Esophagus mucosa (tissue), 1 donor: Measurements from ENCODE around the gene SLC22A6. TPM values are rescaled to one million over a fixed set of nuclear protein-coding genes. Genes with fewer than 3 reads are reported as not detected.
"Not testable (repeated sequence)": the region's sequence is repeated elsewhere in the genome, so short reads cannot be mapped to it uniquely, and the experiment has no call there.

Experiments used
- ATAC-seq: fragments of 200-7000 bp; cut with Tn5 transposase; one replicate; pipeline ENCODE4 v1.9.1; 2020
- total RNA-seq: library from RNA; stranded (reverse); gene quantifications from one replicate; pipeline ENCODE4 v1.2.4, GENCODE V29; 2023
- donor health status: DM: yes; HTN: yes; CAD: no.

Gene SLC22A6
- total RNA-seq, 1 donor from 2014 or later, result not detected

DNA sequence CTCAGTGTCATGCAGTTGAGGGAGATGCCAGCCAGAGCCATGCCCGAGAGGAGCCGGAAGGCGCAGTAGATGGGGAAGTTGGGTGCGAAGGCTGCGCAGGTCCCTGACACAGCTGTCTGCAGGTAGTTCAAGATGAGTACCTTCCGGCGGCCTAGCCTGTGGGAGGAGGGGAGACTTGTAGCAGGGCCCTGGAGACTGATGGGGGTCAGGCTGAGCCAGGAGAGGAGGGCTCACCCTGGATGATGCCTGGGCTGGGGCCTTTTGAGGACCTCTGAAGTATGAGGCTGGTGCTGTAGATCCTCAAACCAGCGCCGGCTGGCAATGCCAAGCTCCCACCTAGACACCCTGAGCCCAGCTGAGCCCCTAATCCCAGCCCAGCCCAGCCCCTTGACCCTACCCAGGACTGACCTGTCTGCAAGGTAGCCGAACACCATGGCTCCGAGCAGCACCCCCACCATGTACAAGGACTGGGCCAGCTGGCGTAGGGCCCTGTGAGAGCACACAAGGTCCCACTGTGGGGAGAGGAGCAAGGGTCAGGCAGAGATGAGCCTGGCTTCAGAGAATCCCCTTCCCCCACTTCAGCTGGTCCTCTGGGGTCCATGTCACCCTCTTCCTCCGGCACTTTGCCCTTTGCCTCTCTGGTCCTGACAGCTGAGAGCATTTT, 1.1 kb downstream of the SLC22A6 start:
- ATAC-seq, result no peak

DNA sequence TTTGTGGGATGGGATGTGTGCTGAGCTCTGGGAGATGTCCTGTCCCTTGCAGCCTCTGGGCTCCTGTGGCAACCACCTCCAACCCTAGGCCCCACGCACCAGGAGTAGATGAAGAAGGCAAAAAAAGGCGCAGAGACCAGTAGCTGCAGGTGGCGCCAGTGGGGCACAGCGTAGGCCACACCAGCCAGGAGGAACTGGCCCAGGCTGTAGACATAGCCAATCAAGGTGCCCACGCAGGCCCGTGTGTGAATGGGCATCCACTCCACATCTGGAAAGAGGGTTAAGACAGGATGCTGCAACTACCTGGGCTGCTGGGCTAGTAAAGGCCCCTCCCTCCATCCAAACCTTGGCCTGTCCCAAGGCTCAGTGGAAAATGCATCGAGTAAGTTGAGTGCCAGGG, 3.0 kb downstream of the SLC22A6 start:
- ATAC-seq, result no peak

DNA sequence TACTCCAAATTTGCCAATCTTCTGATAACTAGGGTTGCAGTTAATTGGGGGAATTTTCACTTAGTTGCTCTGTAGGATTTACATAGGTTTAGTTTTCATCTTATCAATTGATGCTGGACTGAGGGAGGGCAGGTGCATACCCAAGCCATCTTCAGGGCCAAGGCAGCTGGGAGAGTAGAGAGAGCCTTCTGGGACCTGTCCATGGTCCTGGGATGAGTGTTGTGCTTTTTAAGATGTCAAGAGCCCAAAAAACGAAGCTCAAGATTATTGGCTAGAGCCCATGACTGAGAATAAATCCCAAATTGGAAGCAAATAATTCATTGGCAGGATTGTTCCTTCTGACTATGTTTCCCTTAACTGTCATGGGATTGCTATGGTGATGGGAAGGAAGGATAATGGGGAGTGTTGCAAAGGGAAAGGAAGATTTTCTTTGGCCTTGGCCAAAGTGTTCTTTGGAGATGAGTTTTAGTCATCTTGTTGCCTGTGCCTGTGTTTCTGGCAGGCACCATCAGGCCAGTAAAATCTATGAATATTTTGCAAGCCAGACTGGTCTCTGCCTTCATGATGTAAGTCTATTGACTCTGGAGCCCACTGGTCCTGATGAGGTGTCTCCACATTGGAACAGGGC, 4.5 kb downstream of the SLC22A6 start:
- ATAC-seq, result no peak

DNA sequence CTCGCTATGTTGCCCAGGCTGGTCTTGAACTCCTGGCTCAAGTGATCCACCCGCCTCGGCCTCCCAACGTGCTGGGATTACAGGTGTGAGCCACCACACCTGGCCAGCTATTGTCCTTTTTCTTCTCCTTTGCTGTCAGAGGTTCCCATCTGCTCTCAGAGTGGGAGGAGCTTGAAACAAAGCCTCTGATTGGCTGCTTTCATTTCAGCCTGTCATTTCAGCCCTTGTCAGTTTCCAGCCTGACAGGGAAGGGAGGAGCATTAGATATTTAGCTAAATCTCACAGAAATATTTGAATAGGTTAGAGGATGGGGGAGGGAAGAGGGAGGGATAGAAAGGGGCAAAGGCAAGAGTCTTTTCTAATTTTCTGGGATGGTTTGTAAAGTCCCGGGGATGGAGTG, 8.7 kb downstream of the SLC22A6 start:
- ATAC-seq, result no peak

DNA sequence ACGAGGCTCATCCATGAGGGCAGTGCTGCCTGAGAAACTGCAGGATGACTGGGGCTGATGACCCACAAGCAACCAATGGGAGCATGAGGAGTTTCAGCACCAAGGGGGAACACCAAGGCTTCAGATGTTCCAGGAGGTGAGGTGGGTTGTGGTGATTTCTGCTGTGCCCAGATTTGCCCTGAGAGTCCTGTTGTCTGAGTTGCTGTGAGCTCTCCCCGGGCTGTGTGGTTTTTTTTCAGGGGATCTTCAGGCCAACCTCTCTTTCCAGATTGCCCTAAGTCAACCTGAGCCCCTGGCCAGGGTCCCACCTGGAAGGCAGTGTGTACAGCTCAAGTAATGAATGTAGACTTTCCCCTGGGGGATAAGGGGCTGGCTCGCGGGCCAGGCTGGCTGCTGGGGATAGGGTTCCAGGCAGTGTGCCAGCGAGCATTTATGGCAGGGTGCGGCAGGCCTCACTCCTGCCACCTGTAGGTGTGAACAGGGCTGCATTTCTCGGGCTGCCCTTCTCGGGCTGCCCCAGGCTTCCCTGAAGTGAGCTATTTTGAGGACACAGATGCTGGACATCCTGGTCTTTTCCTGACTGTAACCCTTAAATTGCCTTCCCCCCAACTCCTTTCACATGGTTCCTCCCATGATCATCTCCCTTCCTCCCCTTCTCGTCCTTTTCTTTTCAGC, 9.8 kb downstream of the SLC22A6 start:
- ATAC-seq, result peak; percentile 63

DNA sequence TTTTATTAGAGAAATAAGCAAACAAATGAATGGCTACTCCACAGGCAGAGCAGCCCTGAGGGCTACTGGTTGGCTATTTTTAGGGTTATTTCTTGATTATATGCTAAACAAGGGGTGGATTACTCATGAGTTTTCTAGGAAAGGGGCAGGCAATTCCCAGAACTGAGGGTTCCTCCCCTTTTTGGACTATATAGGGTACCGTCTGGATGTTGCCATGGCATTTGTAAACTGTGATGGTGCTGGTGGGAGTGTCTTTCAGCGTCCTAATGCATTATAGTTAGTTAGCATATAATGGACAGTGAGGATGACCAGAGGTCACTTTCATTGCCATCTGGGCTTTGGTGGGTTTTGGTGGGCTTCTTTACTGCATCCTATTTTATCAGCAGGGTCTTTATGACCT, 19.2 kb downstream of the SLC22A6 start:
- no peak for ATAC-seq

DNA sequence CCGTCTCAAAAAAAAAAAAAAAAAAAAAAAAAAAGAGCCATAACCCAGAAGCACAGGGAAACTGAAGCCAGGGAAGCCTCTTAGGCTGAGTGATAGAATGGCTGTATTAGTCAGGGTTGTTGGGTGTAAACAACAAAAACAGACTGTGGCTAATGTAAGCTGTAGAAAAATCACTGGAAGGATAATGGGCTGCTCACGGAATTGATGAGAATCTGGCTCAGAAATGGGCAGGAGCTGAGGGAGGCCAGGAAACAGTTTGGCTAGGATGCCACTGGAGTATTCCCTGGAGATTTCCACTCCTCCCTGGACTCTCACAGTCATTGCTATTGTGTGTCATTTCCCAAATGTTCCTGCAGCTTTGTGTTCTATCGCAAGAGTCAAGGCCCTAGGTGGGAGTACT, 22.4 kb downstream of the SLC22A6 start:
- ATAC-seq, result no peak

DNA sequence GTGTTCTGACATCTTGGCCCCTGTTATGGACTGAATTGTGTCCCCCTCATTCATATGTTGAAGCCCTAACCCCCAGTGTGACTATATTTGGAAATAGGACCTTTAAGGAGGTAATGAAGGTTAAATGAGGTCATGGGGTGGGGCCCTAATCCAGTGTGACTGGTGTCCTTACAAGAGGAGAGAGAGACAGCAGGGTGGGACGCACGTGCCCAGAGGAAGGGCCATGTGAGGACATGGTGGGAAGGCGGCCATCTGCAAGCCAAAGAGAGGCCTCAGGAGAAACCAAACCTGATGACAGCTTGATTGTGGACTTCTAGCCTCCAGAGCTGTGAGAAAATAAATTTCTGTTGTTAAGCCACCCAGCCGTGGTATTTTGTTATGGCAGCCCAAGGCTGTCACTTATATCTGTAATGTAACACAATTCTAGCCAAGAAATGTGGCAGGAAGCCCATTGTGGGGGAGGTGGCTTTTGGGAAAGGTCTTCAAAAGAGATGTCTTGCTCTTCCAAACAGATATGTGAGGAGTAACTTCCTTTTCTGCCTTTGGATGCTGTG, 23.7 kb downstream of the SLC22A6 start:
- no peak for ATAC-seq

DNA sequence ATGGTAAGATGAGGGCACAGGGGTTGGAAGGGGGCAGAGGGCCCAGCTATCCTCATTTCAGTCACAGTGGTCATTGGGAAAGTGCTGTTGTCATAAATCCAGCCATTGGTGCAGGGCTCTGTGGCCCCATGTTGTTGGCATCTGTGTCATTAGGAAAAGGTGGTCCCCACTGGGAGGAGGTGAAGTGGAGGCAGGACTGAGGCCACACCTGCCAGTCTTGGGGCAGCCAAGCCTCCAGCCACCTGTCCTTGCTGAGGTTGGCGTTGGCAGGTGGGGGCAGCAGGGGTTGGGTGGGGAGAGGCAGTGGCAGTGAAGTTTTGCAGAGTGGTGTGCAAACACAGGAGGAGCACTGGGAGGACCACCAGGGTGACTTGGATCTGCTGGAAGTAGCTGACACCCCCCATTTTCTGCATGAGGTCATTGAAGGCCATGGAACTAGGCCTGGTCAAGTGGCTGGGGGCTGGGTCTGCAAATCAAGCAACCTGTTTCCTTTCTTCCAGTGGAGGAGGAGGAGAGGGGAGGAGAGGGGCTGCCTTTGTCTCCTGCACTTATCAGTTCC, 25.3 kb downstream of the SLC22A6 start:
- ATAC-seq, result no peak

DNA sequence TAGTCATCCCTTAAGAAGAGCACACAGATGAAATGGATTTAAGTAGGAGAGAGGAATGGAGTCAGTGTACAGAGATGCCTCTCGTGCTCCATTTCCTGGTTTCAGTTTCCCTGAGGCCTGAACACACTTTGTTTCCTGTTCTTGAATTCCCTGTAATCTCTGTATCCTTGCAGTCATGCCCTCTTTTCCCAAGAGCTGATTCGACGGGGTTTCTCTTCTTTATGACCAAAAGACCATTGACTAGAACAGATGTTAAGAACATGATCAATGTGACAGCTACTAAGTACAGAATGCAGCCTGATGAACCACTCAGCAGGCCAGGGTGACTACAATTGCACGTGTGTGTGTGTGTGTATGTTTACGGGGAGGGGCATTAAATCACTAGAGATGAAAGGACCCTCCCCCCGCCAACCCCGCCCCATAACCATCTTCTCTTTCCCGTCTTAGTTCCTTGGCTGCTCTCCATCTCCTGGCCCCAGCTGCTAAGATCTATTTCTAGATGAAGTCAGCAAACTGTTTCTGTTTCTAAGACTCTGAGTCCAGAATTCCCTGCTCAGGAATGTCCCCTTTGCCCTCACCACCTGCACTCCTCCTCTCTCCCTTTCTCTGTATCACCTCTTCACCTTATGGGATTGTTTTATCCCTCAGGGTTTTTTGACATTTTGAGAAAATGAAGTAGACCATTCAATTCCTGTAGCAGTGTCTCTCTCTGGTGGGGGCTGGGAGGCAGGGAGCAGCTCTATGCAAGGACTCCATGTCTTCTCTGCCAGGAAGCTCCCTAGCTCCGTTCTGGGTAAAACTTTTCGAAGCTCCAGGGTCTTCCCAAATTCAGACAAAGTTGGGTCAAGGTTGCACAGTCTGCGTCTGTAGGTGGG, 26.0 kb downstream of the SLC22A6 start:
- peak; percentile 29 for ATAC-seq

DNA sequence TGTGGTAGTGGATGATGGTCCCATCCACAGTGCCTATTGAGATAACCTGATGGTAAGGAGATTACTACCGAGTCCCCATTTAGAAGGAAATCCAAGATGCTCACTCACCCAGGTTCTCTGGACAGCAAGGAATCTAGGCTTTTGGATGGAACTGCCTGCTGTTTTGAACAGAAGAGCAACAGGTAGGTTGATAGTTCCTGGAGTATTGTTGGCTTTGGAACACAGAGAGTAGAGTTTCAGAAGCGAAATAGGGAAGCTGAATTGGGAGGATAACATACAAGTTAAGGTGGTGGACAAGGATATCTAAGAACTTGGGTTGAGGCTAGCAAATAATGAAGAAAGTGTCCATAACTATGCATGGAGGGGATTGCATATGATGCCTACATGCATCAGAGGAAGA, 27.6 kb downstream of the SLC22A6 start:
- ATAC-seq, result no peak

DNA sequence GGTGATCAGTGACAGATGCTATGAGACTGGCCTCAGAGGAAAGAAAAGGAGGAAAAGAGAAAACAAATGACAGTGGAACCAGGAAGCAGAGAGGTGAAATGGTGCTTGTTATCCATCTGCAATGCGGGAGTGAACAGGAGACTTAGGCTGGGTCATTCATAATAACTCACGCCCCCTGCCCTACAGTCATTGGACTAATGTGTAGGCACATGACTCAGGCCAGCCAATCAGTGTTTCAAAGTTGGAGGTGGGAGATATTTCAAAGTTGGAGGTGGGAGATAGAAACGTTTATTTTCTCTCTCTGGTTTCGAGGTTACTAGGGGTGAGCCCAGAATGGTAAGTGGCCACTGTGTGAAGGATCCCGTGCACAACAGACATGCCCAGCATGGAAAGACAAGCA, 30.3 kb downstream of the SLC22A6 start:
- no peak for ATAC-seq

DNA sequence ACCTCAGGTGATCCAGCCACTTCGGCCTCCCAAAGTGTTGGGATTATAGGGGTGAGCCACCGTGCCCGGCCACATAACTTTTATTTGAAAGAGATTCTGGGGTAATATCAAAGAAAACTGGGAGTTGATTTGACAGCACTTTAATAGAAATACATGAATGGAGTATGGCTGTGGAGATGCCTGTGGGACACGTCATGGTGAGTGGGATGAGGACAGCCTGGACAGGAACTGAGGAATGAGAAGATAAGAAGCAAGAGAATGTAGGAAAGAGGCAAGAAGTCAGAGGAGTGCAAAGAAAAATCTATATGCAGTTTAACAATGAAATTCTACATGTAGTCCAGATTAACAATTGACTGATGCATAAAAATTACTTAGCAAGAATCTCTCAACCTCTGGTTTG, 31.0 kb downstream of the SLC22A6 start:
- no peak for ATAC-seq

DNA sequence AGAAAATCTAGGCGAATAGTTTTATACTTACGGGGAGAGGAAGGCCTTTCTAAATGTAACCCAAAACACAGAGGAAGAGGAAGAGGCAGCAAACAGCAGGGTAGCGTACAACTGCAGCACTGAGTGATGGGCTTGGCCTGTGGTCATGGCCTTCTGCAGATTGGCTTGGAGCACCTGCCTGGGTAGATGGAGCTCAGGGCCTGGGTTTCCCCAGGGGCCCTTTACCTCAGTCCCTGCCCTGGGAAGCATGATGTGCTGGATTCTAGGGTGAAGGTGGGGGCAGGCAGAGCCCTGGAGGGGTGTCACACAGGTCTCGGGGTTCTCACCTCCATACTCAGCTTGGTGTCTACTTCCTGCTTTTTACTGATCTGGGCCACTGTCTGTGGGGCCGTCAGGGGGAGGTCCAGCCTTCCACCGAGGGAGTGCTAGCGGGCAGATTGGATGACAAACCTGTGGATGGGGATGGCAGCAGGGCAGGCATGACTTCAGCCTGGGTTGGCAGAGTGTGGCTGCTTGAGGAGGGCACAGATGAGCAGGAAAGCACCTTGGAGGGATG, 35.9 kb downstream of the SLC22A6 start:
- no peak for ATAC-seq

DNA sequence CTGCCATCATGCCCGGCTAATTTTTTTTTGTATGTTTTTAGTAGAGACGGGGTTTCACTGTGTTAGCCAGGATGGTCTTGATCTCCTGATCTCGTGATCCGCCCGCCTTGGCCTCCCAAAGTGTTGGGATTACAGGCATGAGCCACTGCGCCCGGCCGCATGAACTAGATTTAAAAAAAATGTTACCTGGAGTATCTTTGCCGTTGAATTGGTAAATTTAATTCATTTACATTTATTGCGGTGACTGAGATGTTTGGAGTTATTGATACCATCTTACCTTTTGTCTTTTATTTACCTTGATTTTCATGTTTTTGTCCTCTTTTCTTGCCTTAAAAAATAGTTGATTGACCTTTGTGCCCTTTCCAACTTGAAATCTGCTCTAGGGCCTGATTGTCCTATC, 39.2 kb downstream of the SLC22A6 start:
- ATAC-seq, result not testable (repeated sequence)

DNA sequence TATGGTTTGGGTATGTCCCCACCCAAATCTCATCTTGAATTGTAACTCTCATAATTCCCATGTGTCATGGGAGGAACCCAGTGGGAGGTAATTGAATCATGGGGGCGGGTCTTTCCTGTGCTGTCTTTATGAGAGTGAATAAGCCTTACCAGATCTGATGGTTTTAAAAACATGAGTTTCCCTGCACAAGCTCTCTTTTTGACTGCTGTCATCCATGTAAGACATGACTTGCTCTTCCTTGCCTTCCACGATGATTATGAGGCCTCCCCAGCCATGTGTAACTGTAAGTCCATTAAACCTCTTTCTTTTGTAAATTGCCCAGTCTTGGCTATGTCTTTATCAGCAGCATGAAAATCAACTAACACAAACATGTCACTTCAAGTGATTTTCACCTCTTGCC, 47.2 kb downstream of the SLC22A6 start:
- not testable (repeated sequence) for ATAC-seq

DNA sequence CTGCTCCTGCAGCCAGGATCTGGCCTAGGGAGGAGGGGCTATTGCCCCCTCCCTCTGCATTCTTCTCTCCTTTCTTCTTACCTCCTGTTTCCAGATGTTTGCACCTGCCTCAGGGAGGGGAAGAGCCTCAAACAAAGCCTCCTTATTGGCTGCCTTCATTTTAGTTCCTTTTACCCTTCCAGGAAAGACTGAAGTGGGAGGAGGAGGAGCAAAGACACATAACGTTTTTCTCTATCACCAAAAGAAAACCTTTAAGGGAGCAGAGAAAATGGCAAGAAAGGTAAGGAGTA, 50.3 kb downstream of the SLC22A6 start:
- ATAC-seq, result no peak

DNA sequence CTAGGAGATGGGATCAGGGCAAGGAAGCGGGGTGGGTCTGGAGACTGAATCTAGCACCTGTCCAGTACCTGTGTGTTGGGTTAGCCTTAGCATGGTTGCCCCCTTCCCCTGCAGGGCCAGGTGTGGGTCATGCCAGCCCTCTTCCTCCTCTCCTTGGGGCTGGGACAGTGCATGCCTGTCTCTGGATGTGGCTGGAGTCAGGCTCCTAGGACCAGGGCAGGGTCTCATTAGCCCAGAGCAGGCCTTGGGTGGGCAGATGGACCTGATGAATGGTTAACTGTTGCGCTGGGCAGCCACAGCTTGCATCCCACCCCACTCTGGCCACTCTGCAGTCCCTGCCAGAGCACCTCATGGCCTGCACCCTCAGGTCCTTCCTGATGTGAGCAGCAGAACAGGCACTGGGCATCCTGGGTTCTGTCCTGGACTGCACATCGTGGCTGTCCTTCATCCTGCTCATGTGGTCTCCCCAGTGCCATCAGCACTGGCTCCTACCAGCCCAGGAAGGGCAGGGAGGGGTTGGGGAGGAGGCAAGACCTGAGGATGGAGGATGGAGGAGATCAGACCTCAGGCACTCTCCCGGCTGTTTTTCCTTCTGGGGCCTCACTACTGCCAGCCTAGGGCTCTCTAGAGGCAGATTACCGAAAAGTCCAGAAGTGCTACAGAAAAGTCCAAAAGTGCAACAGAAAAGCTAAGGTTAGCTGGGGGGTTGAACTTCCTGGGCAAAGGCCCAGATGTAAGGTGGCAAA, 50.8 kb downstream of the SLC22A6 start:
- peak; percentile 17 for ATAC-seq

DNA sequence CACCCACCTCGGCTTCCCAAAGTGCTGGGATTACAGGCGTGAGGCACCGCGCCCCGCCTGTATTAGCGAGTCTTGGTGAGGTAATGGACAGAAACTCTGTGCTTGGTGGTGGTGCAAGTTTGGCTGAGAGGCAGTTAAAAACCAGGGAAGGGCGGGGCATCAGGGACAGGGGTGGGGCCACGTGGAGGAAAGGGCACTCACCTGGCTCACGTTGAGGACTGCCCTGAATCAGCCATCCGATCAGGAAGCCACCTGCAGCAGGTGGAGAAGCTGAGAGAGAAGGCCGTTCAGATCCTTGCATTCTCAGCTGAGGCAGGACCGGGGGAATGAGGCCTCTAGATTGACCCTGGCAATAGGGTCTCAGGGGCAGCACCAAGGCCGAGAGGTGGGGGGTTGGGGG, 51.5 kb downstream of the SLC22A6 start:
- ATAC-seq, result peak; percentile 29

DNA sequence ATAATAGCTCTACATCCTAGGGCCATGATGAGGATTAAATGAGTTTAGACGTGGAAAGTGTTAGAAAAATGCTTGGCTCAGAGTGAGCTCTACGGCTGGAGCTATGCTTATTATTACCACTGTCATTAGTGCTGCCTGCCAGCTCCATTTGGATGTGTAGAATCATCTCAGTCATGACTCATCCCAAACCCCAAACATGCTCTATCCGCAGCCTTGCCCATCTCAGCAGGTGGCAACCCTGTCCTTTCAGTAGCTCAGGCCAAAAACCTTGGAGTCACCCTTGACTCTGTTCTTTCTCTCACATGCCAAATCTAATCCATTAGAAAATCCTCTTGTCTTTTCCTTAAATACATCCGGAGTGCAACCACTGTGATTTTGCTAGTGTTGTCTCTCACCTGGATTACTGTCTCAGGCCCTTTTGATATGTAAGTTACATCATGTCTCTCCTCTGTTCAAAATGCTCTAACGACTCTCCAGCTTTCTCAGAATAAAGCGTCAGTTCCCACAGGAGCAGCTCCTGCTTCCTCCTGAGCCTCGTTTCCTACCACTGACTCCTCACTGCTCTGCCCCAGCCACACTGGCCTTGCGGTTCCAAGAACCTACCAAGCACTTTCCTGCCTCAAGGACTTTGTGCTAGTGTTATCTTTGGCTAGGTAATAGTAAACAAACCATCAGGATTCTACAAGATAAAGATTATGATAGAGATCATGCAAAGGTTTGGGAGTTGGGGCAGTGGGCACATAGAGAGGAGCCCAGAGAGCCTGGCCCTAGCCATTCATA, 53.1 kb downstream of the SLC22A6 start:
- ATAC-seq, result peak; percentile 56

DNA sequence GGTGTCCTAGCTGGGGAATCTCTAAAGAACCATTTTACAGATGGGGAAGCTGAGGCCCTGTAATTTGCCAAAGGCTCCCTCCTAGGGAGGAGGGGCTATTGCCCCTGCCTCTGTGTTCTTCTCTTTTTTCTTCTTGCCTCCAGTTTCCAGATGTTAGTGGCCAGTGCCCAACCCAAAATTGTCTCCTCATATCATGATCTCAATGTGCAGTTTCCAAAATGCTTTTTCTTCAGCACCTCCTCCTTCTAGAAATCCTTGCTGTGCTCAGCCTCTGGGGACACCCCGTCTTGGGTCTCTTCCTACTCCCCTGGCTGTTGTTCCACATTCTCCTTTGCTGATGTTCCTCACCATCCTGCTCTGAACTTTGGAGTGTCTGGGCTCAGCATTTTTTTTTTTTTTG, 54.1 kb downstream of the SLC22A6 start:
- no peak for ATAC-seq
